RWPE2 (cell line): ENCODE results near the gene INAFM2.

Source experiments
- ATAC-seq: fragments of 200-7000 bp; cut with Tn5 transposase; 3 replicates; pipeline ENCODE4 v1.9.1; 2021; ENCODE audit warnings: low read depth
- DNase-seq: peaks from one replicate; pipeline ENCODE4 v3.0.0-alpha.2; 2020; ENCODE audit warnings: low spot score
- H3K27ac ChIP-seq: fragments of 450-650 bp; 2 replicates; pipeline ENCODE4 v1.5.1; 2017; ENCODE audit warnings: mild to moderate bottlenecking; ENCODE audit not compliant: poor library complexity, severe bottlenecking
- H3K27me3 ChIP-seq: fragments of 250-450 bp; sonication (Bioruptor Pico); 2 replicates; pipeline ENCODE4 v1.5.1; 2021; ENCODE audit warnings: mild to moderate bottlenecking, moderate library complexity; ENCODE audit not compliant: insufficient read depth, poor library complexity, severe bottlenecking
- H3K36me3 ChIP-seq: fragments of 250-450 bp; sonication (Bioruptor Pico); 2 replicates; pipeline ENCODE4 v1.5.1; 2020; ENCODE audit warnings: low read depth, mild to moderate bottlenecking, moderate library complexity
- H3K4me1 ChIP-seq: fragments of 250-450 bp; sonication (Bioruptor Pico); 2 replicates; pipeline ENCODE4 v1.5.1; 2021; ENCODE audit warnings: mild to moderate bottlenecking, moderate library complexity; ENCODE audit not compliant: insufficient read depth, poor library complexity, severe bottlenecking
- H3K4me3 ChIP-seq: fragments of 250-450 bp; sonication (Bioruptor Pico); 2 replicates; pipeline ENCODE4 v1.5.1; 2021; ENCODE audit warnings: mild to moderate bottlenecking, moderate library complexity; ENCODE audit not compliant: severe bottlenecking
- H3K9me3 ChIP-seq: fragments of 250-450 bp; sonication (Bioruptor Pico); 2 replicates; pipeline ENCODE4 v1.5.1; 2021; ENCODE audit warnings: mild to moderate bottlenecking, moderate library complexity; ENCODE audit not compliant: severe bottlenecking
- CTCF ChIP-seq: fragments of 450-650 bp; IDR thresholded peaks from one replicate; pipeline ENCODE4 v1.5.1; 2017; ENCODE audit warnings: mild to moderate bottlenecking, moderate library complexity; ENCODE audit not compliant: poor library complexity, severe bottlenecking

INAFM2 gene

GRCh38 chr15:40360015-40360414 is 36.5 kb downstream of the INAFM2 start:
- no peaks in the 10 kb centered on the region for H3K9me3 ChIP-seq
- no peak for TF ChIP-seq CTCF
- peaks cover 20% of the 10 kb centered on the region for H3K4me1 ChIP-seq
- H3K4me3 ChIP-seq = no peak overlapping the region
- ATAC-seq = peak; percentile 71
- peak; percentile 83 for DNase-seq
- peak overlapping the region; percentile 43 for H3K27ac ChIP-seq
- H3K27me3 ChIP-seq = no peaks in the 10 kb centered on the region
- no peaks in the 10 kb centered on the region for H3K36me3 ChIP-seq

- no peaks in the 10 kb centered on the region for H3K27me3 ChIP-seq
- DNase-seq (no peak), ATAC-seq (no peak)
- peaks cover 20% of the 10 kb centered on the region for H3K4me1 ChIP-seq
- no peak overlapping the region for H3K27ac ChIP-seq
- no peak overlapping the region for H3K4me3 ChIP-seq
- no peaks in the 10 kb centered on the region for H3K9me3 ChIP-seq
- no peak for TF ChIP-seq CTCF
- H3K36me3 ChIP-seq = no peaks in the 10 kb centered on the region
Measured at GRCh38 chr15:40361640-40362039, 38.1 kb downstream of the INAFM2 start.

- ATAC-seq = no peak
- Histone ChIP-seq H3K27ac (no peak overlapping the region), H3K27me3 (no peaks in the 10 kb centered on the region), H3K9me3 (no peaks in the 10 kb centered on the region), H3K4me1 (peaks cover 18% of the 10 kb centered on the region), H3K4me3 (no peak overlapping the region), H3K36me3 (no peaks in the 10 kb centered on the region)
- TF ChIP-seq CTCF = no peak
- no peak for DNase-seq
Measured at GRCh38 chr15:40363611-40364010, 40.1 kb downstream of the INAFM2 start.

- DNase-seq = no peak
- H3K27me3 ChIP-seq = no peaks in the 10 kb centered on the region
- H3K36me3 ChIP-seq = no peaks in the 10 kb centered on the region
- H3K4me3 ChIP-seq = no peak overlapping the region
- H3K4me1 ChIP-seq = peaks cover 12% of the 10 kb centered on the region
- no peaks in the 10 kb centered on the region for H3K9me3 ChIP-seq
- no peak for ATAC-seq
- no peak overlapping the region for H3K27ac ChIP-seq
- TF ChIP-seq CTCF = no peak
Measured at GRCh38 chr15:40364251-40364650, 40.8 kb downstream of the INAFM2 start.

- no peak for DNase-seq
- no peak overlapping the region for H3K27ac ChIP-seq
- no peaks in the 10 kb centered on the region for H3K36me3 ChIP-seq
- ATAC-seq = no peak
- no peaks in the 10 kb centered on the region for H3K27me3 ChIP-seq
- no peaks in the 10 kb centered on the region for H3K9me3 ChIP-seq
- H3K4me3 ChIP-seq = no peak overlapping the region
- TF ChIP-seq CTCF = no peak
- H3K4me1 ChIP-seq = peaks cover 4% of the 10 kb centered on the region
Measured at GRCh38 chr15:40365016-40365415, 41.5 kb downstream of the INAFM2 start.
